PFSK-1 (cell line): ENCODE results near the gene PPCDC.

Experiments
- FOXP2 ChIP-seq: optimal IDR thresholded peaks from 2 replicates; pipeline ENCODE3; 2011; ENCODE audit warnings: borderline replicate concordance, control low read depth, inconsistent platforms; ENCODE audit not compliant: insufficient read depth; ENCODE audit errors: extremely low read length, extremely low read depth
- POLR2AphosphoS5 ChIP-seq: IDR thresholded peaks from 2 replicates; pipeline ENCODE4 v1.6.1; 2012; ENCODE audit warnings: low read depth, mild to moderate bottlenecking, control low read depth, low read length, moderate library complexity
- REST ChIP-seq, 2 experiments: IDR thresholded peaks; 2 replicates each; pipeline versions ENCODE4 v1.6.1 to v1.8.0; 2011 to 2012; ENCODE audit warnings: low read depth in 2 of 2, low read length in 2 of 2, control low read depth in 1 of 2, inconsistent platforms in 1 of 2, mild to moderate bottlenecking in 1 of 2, moderate library complexity in 1 of 2; ENCODE audit not compliant: insufficient read depth in 1 of 2
- SIN3A ChIP-seq: IDR thresholded peaks from 2 replicates; pipeline ENCODE4 v1.6.1; 2012; ENCODE audit warnings: mild to moderate bottlenecking, low read length, moderate library complexity, borderline replicate concordance; ENCODE audit not compliant: insufficient read depth
- TAF1 ChIP-seq: IDR thresholded peaks from 2 replicates; pipeline ENCODE4 v1.6.1; 2012; ENCODE audit warnings: low read length, control low read depth, borderline replicate concordance; ENCODE audit not compliant: insufficient read depth

- TF ChIP-seq POLR2AphosphoS5: no peak
- TF ChIP-seq TAF1: no peak
- no peak for TF ChIP-seq SIN3A
- no peak for TF ChIP-seq REST (IDR thresholded peaks at IDR 0.05; ENCODE audit: insufficient read depth in 1 of 2, low read depth in 2 of 2, low read length in 2 of 2)
- TF ChIP-seq FOXP2: no peak
Observed at GRCh38 chr15:75007216-75007615, 16.2 kb upstream of the PPCDC start.
